Measurements from ENCODE around the gene CACNA2D2.
A peak's percentile ranks its signal among the peaks of the same experiment; 100 is the strongest.
"Not testable (repeated sequence)": the region's sequence is repeated elsewhere in the genome, so short reads cannot be mapped to it uniquely, and the experiment has no call there.

CACNA2D2 gene

DNA sequence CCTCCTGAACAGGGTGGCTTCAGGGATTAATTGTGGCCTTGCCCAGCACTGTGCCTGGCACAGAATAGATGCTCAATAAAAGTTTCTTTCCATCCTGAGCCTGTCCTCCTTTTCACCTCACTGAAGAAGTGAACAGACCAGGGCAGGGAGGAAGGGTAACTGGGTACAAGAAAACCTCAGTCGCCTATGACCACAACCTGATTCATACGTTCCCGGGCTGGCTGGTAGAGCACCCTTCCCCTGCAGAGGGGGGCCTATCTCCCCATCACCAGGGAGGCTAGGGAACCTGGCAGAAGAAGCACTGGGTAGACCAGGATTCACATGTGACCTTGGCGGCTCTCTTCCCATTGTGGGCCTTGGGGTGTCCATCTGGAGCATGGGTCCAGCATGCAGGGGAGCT, 27.8 kb upstream of the CACNA2D2 start:
- no peak overlapping the region for H3K4me3 ChIP-seq (ENCODE audit: low read depth, low read length)
- DNase-seq (ENCODE audit: low read depth), result no peak

DNA sequence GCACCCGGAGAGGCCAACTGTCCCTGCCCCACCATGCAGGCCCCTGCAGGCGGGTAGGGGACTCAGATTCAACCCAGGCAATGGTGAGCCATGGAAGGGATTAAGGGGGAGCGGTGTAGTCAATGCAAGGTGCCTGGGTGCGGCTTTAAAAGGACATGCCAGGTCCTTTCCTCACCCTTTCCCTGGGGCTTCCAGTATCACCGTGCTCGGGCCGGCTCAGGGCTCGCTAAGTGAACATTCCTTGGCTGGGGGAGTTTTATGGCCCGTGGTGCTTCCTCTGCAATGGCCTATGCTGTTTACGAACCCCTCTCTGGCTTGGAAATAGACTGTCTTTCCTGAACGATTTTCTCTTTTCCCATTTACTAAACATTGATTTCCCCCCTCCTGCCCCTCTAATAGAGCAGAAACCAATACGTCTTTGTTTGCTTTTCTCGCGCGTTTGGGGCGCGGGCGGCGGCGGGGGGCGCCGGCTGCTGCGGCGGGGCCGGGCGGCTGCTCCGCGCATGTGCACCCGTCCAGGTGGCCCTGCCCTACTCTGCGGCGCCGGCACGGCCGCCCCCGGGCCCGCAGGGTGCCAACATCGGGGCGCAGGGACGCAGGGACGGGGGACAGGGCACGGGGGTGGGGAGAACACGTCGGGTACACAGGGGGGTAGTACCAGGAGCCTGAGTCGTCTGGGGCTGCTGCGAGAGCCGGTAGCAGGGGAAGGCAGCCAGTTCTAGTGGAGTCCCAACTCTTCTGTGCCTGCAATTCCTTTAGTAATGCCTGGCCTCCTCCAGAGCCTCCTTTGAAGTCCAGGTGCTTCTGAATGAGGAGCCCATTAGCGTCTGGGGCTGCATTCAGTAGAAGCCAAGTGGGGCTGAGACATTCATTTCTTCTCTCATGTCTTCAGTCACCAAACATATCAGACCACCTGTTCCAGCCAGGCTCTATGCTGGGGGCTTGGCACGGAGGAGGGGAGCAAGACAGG, 26.9 kb upstream of the CACNA2D2 start:
- DNase-seq (ENCODE audit: low read depth), result no peak
- no peak overlapping the region for H3K4me3 ChIP-seq (ENCODE audit: low read depth, low read length)

DNA sequence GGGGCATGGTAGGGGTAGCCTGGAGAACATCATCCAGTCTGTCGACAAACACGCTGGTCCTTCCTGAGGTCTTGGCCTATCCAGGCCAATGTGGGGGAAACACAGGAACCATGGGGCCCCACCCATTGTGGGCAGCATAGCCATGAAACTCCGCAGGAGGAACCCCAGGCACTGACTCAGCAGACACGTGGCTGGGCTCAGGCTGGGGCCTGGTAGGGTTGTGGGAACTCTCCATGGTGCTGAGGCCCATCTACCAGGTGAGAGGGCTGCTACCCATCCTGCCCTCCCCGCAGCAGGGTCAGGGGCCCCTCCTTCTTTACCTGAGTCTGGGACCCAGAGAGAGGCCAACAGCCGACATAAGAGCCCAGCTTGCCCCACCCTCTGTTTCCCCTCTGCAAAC, 22.6 kb upstream of the CACNA2D2 start:
- peak; percentile 12 for DNase-seq (ENCODE audit: low read depth)
- no peak overlapping the region for H3K4me3 ChIP-seq (ENCODE audit: low read depth, low read length)

DNA sequence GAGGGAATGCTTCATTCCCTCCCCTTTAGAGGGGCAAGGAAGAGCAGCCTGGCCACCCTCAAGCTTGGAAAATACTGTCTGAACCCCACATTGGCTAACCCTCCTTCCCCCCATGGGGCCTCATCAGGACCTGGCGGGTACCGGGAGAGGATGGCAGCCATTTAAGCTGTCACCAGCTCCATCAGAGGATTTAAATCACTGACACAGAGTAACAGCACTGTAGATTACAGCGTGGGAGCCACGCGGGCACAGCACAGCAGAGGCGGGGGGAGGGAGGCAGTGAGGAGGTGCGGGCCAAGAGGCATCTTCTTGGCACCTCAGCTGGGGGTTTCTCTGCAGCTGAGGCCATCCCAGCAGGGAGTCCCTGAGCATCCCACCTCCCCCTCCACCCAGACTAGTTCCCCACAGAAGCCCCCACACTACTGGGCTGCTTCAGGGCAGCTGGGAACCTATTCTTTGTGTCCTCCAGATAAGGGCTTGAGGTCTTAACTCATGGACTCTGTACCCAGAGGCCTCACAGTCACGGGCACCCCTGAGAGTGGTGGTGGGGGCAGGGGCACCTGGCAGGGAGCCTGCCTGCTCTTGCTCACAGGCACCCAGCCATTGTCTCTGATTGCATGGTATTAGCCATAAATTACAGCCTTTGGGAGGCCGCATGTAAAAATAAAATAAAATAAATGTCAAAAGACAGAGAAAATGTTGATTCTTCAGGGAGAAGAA, 21.9 kb upstream of the CACNA2D2 start:
- DNase-seq (ENCODE audit: low read depth), result no peak
- no peak overlapping the region for H3K4me3 ChIP-seq (ENCODE audit: low read depth, low read length)

DNA sequence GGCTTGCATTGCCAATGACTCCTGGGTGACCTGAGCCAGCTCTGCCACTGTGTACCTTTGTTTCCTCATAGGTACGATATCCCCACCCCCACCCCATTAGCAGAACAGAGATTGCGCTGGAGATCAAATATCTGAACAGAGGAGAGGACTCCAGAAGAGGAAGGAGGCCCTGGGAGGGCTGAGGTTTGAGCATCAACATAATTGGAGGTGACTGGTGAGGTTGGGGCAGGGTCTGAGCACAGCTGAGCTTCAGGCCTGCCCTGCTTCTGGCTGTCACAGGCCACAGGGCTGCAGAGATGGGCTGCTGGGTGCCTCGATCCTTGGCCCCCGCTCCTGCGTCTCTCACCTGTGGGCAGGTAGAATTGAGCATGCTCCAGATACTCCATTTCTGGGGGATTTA, 21.3 kb upstream of the CACNA2D2 start:
- no peak overlapping the region for H3K4me3 ChIP-seq (ENCODE audit: low read depth, low read length)

DNA sequence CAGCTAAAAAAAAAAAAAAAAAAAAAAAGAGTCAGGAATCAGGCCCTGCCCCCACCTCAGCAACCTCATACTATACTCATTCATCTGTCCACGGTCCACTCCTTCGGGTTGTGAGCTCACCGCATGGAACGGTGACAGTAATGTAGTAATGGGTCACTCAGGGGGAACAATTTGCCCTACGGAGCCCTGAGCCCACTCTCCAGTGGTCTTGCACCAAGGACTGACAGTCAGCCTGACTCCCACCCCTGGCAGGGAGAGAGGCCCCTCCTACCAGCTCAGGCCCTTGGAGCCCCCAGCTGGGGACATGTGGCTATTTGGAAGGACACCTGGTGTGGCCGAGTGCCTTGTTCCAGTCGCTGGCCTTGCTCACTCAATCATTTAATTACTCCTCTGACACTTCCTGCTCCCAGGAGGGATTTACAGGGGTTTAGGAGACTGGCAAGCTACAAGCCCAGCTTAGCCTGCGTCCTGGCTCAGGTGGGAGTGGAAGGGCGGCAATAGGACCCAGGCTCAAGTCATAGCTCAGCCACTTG, 19.9 kb upstream of the CACNA2D2 start:
- DNase-seq (ENCODE audit: low read depth), result no peak
- no peak overlapping the region for H3K4me3 ChIP-seq (ENCODE audit: low read depth, low read length)

More for the DNA sequence above, 21.3 kb upstream of the CACNA2D2 start:
- DNase-seq (ENCODE audit: low read depth), result no peak

DNA sequence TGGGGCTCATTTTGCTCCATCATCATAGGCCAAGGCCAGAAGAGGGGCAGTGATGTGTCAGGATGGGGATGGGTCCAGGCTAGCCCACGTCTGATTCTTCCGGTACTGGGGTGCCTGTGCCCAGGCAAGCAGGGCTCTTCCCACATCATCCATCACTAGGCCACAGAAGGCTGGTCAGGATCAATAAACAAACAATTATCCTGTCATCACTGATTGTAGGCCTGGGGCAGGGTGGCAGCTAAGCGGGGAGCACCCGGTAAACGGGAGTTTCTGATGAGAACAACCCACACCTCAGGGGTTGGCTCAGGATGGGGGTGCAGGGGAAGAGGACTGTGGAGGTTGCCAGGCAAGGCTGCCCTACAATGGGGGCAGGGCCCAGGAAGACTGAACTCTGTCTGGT, 18.1 kb upstream of the CACNA2D2 start:
- no peak for DNase-seq (ENCODE audit: low read depth)

DNA sequence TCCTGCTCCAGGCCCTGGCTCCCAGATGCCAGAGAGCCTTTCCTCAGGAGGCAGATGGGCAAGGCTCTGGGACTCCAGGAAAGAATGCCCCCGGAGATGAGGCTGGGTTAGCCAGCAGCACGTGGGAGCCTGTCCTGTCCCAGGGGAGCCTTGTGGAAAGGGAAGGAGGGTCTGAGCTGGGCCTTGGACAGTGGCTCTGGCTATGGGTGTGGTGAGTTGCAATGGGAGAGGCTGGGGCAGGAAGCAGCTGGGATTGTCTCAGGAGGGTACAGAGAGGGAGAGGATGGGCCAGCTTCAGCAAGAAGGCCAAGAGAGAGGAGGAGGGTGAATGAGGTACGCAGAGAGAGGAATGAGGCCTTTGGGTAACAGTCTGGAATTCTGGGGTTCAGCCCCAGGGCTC, 17.4 kb upstream of the CACNA2D2 start:
- no peak for DNase-seq (ENCODE audit: low read depth)

More for the DNA sequence above, 18.1 kb upstream of the CACNA2D2 start:
- no peak overlapping the region for H3K4me3 ChIP-seq (ENCODE audit: low read depth, low read length)

DNA sequence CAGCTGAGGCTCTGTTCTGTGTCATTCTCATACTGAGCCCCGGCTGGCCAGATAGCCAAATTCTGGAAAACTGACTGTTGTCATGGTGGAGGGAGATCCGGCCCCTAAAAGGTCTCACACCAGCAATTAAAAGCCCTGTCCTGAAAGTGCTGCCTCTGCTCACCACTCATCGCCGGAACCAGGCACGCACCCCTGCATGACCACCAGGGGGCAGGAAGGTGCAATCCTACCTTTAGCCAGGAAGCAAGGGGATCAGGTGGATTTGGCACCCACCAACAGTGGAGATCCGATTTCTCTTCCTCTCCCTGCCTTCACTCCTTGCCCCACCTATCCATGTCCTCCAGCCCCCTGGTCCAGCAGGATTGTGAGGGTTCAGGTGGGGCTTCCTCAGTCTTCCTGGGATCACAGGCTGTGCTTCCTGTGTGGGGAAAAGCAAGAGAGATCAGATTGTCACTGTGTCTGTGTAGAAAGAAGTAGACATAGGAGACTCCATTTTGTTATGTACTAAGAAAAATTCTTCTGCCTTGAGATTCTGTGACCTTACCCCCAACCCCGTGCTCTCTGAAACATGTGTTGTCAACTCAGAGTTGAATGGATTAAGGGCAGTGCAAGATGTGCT, 16.1 kb upstream of the CACNA2D2 start:
- DNase-seq (ENCODE audit: low read depth), result no peak
- H3K4me3 ChIP-seq (ENCODE audit: low read depth, low read length), result no peak overlapping the region

More for the DNA sequence above, 17.4 kb upstream of the CACNA2D2 start:
- no peak overlapping the region for H3K4me3 ChIP-seq (ENCODE audit: low read depth, low read length)

DNA sequence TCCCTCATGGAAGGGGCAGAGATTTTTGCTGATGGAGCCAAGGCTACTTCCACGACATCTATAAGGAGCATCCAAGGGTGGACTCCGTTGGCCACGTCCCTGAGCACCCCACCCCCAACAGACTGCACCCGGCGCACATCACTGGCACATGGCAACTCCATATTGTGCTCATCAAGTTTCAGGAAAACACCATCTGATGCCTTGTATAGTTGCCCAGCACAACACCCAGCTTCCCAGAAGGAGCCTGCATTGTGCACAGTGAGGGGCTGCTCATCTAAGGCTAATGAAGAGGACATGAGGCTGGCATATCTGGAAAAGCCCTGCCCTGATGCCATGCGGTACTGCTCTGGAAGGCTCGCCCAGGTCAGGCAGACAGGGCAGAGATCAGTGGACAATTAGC, 15.0 kb upstream of the CACNA2D2 start:
- no peak overlapping the region for H3K4me3 ChIP-seq (ENCODE audit: low read depth, low read length)
- DNase-seq (ENCODE audit: low read depth), result no peak

DNA sequence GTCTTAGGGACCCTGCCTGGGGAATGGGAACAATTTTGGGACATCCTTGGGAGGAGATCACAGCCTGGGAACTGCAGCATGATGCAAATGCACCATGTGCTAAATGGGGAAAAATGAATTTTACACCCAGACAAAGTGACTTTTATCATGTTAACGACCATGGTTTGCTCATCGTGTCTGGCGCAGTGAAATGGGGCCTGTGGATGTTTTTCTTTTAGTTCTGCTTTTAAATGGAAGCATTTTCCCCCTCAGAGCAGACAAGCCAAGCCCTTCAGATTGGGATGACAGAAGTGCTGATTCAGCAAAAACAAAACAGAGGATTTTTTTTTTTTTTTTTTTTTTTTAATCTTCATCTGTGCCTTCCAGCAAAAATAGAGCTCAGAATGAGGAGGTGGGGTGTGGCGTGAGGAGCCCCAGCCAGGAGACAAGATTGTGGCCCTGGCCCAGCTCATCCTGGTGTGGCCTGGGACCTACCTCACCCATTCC, 14.3 kb upstream of the CACNA2D2 start:
- DNase-seq (ENCODE audit: low read depth), result no peak
- H3K4me3 ChIP-seq (ENCODE audit: low read depth, low read length), result no peak overlapping the region

DNA sequence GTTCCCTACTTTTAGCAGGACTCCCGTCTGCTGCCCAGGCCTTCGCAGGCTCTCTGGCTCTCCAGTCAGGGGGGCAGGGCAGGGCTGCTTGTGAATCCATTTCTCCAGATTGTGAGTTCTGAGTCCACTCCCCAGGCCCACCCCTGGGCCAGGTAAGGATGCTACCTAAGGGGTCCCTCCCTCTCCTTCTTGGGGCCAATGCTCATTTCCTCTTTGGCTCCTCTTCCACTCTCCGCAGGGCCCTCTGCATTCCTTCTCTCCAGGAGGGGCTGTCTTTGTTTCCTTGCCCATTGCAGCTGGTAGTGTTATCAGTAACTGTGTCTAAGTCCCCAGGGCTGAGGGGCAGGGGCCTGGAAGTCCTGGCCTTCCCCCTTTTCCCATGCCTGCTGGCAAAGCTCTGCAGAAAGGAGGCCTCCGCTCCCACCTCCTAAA, 13.0 kb upstream of the CACNA2D2 start:
- no peak for DNase-seq (ENCODE audit: low read depth)
- H3K4me3 ChIP-seq (ENCODE audit: low read depth, low read length), result no peak overlapping the region

DNA sequence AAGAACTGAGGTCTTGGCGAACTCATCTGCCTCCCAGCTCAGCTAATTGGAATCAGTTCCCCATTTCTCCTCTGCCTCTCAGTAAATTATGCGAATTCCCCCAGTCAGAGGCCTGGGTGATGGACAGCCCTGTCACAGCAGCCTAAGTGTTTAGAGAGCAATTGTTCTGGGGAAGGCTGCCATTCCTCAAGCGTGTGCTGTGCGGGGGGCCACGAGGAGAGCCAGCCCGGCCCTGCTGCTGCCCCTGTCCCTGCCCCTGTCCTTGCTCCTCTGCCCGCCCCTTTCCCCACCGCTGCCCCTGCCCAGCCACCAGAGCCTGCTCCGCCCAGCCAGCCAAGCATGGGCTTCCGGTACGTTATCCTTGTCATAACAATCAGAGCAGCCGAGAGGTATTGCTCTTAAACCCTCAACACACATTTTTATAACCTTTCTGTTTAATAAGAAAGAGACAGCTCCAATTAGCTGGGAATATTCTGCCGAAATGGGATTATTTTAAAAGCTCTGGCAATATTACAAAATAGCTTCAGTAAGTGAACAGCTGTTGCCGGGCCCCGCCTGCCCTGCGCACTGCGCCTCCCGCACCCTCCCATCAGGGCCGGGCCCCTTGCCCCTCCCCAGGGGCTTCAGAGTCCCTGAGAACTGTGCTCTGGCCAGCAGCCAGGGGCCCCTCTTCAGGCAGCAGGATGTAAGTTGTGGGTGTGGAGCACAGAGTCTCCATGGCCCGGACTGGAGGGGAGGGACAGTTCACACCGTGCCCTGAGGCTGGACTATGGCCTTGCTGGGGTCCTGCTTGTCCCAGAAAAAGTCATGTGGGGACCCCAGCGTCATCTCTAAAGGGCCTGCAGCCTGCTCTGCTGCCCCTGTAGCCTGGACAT, 12.4 kb upstream of the CACNA2D2 start:
- no peak overlapping the region for H3K4me3 ChIP-seq (ENCODE audit: low read depth, low read length)
- no peak for DNase-seq (ENCODE audit: low read depth)

DNA sequence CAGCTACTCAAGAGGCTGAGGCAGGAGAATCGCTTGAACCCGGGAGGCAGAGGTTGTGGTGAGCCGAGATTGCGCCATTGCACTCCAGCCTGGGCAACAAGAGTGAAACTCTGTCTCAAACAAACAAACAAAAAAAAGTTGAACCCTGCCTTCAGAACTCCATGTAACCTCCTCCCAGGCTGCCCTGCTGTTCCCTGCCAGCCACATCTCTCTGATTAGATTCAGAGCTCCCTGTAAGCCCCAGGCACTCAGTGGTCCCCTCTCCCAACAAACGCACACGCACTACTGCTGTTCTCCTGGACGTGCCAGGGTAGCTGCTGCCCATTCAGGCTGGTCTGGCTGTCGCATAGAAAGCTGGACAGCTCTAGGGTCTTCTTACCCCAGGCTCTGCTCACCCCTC, 9.5 kb upstream of the CACNA2D2 start:
- not testable (repeated sequence) for H3K4me3 ChIP-seq (ENCODE audit: low read depth, low read length); DNase-seq (ENCODE audit: low read depth)

DNA sequence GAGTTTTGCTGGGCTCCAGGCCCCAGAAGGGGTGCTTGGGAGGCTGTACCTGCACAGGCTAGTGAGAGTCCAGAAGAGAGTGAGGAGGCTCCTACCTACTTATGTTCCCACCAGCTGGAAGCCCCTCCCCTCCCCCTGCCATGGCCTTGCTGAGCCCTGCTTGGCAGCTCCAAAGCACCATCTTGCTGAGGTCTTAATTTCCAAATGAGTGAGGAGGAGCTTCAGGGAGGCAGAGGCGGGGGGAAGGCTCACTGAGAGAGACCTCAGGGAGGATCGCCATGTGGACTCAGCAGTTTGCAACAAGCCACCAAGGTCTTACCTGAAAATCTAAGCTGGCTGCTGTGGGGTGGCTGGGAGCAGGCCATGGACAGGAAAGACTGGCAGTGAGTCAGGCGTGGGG, 8.7 kb upstream of the CACNA2D2 start:
- no peak for DNase-seq (ENCODE audit: low read depth)
- no peak overlapping the region for H3K4me3 ChIP-seq (ENCODE audit: low read depth, low read length)

DNA sequence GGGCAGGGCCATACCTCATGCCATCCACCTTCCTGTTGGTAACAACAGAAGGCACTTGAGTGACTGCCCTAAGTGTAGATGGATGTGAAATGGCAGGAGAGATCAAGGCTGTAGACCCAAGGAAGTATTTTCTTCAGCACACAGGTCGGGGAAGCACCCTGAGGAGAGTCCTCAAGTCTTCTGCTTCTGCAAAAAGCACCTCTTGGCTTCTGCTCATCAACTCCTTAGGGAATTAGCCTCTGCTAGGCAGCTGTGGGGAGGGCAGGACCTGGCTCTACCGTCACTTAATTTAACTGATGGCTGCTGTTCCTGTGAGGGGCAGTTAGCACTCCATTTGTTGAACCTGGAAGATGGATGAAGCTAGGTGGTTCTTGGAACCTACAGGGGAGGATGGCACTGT, 6.9 kb upstream of the CACNA2D2 start:
- no peak overlapping the region for H3K4me3 ChIP-seq (ENCODE audit: low read depth, low read length)
- DNase-seq (ENCODE audit: low read depth), result no peak

DNA sequence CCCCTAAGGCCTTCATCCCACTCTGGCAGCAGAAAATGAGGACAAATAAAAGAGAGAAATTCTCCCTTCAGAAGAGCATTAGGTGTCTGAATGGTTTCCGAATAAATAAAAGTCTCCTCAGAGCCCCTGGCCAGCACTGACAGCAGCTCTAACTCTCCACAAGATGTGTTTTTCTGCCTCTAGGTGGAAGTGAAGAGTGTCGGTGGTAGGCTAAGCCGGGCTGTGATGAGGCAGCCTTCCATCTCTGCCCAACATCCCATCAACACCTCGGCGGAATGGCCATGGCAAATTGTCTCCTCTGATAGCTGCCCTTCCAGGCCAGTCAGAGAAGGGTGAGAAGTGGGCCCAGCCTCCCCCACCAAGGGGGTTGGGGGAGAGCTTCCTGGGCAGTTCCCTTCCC, 6.3 kb upstream of the CACNA2D2 start:
- no peak for DNase-seq (ENCODE audit: low read depth)
- no peak overlapping the region for H3K4me3 ChIP-seq (ENCODE audit: low read depth, low read length)

DNA sequence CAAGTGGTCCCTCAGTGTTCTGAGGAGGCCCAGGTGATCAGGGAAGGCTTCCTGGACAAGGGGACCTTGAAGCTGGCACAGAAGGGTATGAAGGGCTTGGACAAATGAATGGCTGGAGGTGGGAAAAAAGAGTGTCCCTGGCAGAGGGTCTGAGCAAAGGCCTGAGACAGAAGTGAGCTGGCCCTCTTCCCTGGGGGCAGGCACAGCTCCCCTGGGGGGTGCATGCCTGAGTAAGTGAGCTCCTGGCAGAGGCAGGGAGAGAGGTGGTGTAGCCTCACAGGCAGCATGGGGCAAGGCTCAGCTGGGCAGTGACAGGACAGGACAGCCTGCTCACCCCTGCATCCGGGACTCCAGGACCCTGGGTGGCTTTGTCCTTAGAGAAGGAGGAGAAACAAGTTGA, 5.4 kb upstream of the CACNA2D2 start:
- no peak overlapping the region for H3K4me3 ChIP-seq (ENCODE audit: low read depth, low read length)
- DNase-seq (ENCODE audit: low read depth), result no peak

DNA sequence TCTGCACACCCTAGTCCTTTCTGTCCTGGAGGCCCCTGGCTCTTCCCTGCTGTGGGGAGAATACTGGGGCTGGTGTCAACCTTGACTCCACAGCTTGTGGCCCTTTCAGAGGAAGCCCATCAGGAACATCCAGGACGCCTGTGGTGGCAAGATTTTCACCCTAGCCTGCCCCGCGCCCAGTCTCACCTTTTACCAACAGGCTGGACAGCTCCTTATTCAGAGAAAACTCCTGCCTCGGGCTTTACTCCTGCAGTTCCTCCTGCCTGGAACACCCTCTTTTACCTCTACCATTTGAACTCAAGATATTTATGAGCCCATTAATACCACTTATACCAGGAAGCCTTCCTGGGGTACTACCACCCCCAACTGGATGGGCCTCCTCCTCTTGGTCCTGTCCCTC, 2.7 kb upstream of the CACNA2D2 start:
- no peak for DNase-seq (ENCODE audit: low read depth)
- H3K4me3 ChIP-seq (ENCODE audit: low read depth, low read length), result no peak overlapping the region
